ENCODE data around the gene ANKRD28. TPM values are rescaled to one million over a fixed set of nuclear protein-coding genes. Genes with fewer than 3 reads are reported as not detected.

ANKRD28 gene
- total and polyA plus RNA-seq, 9 donors = 21.2 to 79.4 (median 43.8) TPM

- DNase-seq = peak in 1 of 5 donors; percentile 31
- intact Hi-C loops (cut with DNase I) = loop anchor here in 1 of 4 donors (10.0 kb wide), 1 partner anchor 162 kb away; no protein-coding TSS in a partner anchor
- Histone ChIP-seq H3K27me3 (no peaks in the 10 kb centered on the region), H3K9me3 (no peaks in the 10 kb centered on the region), H3K36me3 (no peaks in the 10 kb centered on the region), H3K4me3 (peak overlapping the region; percentile 38), H3K4me1 (ENCODE audit: insufficient read depth) (peaks cover 4% of the 10 kb centered on the region), H3K27ac (peak overlapping the region; percentile 24 to 55)
- no peak for TF ChIP-seq EP300 (IDR thresholded peaks at IDR 0.05)
- WGBS, 3 donors = 1 to 2% (median 2%) methylated on average over 5 of the region's 5 CpGs
Observed at GRCh38 chr3:15796771-15797641, 773 bp downstream of the ANKRD28 start.

- intact Hi-C loops (cut with DNase I) = loop anchor here in 1 of 4 donors (10.0 kb wide), 1 partner anchor 162 kb away; no protein-coding TSS in a partner anchor
- H3K27ac ChIP-seq = peak overlapping the region in 1 of 2 donors; percentile 55
- DNase-seq = no peak
- H3K4me3 ChIP-seq = peak overlapping the region; percentile 38
- peaks cover 4% of the 10 kb centered on the region for H3K4me1 ChIP-seq (ENCODE audit: insufficient read depth)
- H3K9me3 ChIP-seq = no peaks in the 10 kb centered on the region
- TF ChIP-seq CTCF (IDR thresholded peaks at IDR 0.05) (no peak), EP300 (IDR thresholded peaks at IDR 0.05) (no peak), POLR2A (IDR thresholded peaks at IDR 0.05) (no peak)
- no peaks in the 10 kb centered on the region for H3K27me3 ChIP-seq
- WGBS, 3 donors = 1 to 6% (median 3%) methylated on average over 2 of the region's 2 CpGs
- H3K36me3 ChIP-seq = no peaks in the 10 kb centered on the region
Observed at GRCh38 chr3:15796331-15796730, 1.4 kb downstream of the ANKRD28 start.

GRCh38 chr3:15795651-15796308 lies 2.0 kb downstream of the ANKRD28 start:
- Histone ChIP-seq H3K27ac (peak overlapping the region in 1 of 2 donors; percentile 55), H3K4me3 (peak overlapping the region; percentile 38), H3K9me3 (no peaks in the 10 kb centered on the region), H3K4me1 (ENCODE audit: insufficient read depth) (peaks cover 4% of the 10 kb centered on the region), H3K27me3 (no peaks in the 10 kb centered on the region), H3K36me3 (no peaks in the 10 kb centered on the region)
- 3 to 6% (median 4%) methylated on average over 4 of the region's 4 CpGs for WGBS, 3 donors
- DNase-seq = no peak
- TF ChIP-seq CTCF (IDR thresholded peaks at IDR 0.05) (no peak), POLR2A (IDR thresholded peaks at IDR 0.05) (no peak), EP300 (IDR thresholded peaks at IDR 0.05) (no peak)
- intact Hi-C loops (cut with DNase I) = loop anchor here in 1 of 4 donors (10.0 kb wide), 1 partner anchor 161 kb away; no protein-coding TSS in a partner anchor

- no peaks in the 10 kb centered on the region for H3K27me3 ChIP-seq
- peak overlapping the region in 1 of 2 donors; percentile 55 for H3K27ac ChIP-seq
- TF ChIP-seq CTCF (IDR thresholded peaks at IDR 0.05) (no peak), POLR2A (IDR thresholded peaks at IDR 0.05) (no peak), EP300 (IDR thresholded peaks at IDR 0.05) (no peak)
- no peaks in the 10 kb centered on the region for H3K36me3 ChIP-seq
- H3K4me1 ChIP-seq (ENCODE audit: insufficient read depth) = peaks cover 1% of the 10 kb centered on the region
- peak overlapping the region; percentile 38 for H3K4me3 ChIP-seq
- no peak for DNase-seq
- no peaks in the 10 kb centered on the region for H3K9me3 ChIP-seq
- intact Hi-C loops (cut with DNase I) = loop anchor here in 1 of 4 donors (10.0 kb wide), 1 partner anchor 160 kb away; no protein-coding TSS in a partner anchor
- whole genome bisulfite sequencing, 3 donors = 12 to 18% (median 18%) methylated on average over 2 of the region's 2 CpGs
Observed at GRCh38 chr3:15794842-15795650, 2.7 kb downstream of the ANKRD28 start.

Measured in ovary (tissue), 9 donors.